GM21367 (cell line): ENCODE data around the gene KCND3.

Experiments used
- ATAC-seq: cut with Tn5 transposase; IDR thresholded peaks from one replicate; pipeline ENCODE4 v1.9.1; 2021; ENCODE audit not compliant: unreplicated experiment

KCND3 gene

GRCh38 chr1:111989531-111990025 is at the start of gene KCND3:
Gene KCND3 (minus strand): TSS chr1:111989668.
- ATAC-seq: no peak

- no peak for ATAC-seq
Measured at GRCh38 chr1:112034277-112034676, 44.8 kb upstream of the KCND3 start.

- ATAC-seq: no peak
Measured at GRCh38 chr1:112033439-112034120, 44.1 kb upstream of the KCND3 start.

- no peak for ATAC-seq
Measured at GRCh38 chr1:112030157-112030556, 40.7 kb upstream of the KCND3 start.

DNA sequence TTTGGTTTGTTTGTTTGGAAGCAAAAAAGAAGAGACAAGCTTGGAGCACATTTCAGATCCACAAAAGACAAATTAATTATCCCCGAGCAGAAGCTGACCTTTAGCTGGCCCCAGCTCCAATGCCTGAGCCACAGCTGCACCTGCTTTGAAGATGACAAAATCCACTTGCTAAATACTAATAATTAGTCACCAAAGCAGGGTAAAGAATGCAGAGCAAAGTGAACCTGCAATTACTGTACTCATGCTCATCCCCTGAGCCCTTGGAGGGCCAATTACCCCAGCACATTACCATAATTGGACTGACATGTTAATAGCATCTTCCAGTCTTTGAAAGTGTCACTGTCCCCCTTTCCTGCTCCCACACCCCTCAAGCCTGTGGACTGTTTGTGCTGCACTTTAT is 38.2 kb upstream of the KCND3 start:
- ATAC-seq: no peak

- no peak for ATAC-seq
Measured at GRCh38 chr1:112026501-112026900, 37.0 kb upstream of the KCND3 start.

DNA sequence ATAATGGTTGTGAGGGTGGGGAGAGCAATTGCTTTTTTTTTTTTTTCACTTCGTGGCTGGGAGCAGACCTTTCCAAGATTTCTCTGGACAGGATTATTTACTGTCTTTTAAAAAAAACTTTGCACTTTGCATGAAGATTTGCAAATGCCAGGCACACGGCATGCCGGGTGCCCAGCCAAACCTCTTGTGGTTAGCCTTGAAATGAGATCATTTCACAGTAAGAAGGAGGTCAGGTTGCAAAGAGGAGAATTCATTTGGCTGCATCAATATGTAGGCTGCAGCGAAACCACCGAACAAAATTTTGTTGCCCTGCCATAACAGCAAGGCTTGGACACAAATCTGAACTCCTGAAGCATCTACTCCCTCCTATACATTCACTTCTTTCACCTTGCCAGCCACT is 36.5 kb upstream of the KCND3 start:
- no peak for ATAC-seq

GRCh38 chr1:112021263-112021662 is 31.8 kb upstream of the KCND3 start:
- no peak for ATAC-seq

DNA sequence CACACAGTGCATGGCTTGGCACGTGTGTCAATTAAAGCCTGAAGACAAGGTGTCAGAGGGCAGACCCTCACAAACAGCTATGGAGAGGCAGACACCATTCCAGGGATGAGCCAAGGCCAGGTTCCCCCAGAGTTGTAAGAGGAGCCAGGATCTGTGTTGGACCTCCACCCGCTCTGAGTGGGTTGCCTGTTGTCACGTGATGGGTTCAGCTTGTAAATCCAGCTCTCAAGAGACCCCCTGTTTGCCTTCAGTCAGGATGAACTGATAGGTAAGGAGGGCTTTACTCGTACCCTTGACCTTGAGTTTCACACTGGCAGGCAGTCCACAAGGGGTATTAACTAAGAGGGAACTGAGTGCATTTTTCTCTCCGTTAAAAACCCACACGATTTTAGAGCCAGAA is 27.7 kb upstream of the KCND3 start:
- no peak for ATAC-seq

DNA sequence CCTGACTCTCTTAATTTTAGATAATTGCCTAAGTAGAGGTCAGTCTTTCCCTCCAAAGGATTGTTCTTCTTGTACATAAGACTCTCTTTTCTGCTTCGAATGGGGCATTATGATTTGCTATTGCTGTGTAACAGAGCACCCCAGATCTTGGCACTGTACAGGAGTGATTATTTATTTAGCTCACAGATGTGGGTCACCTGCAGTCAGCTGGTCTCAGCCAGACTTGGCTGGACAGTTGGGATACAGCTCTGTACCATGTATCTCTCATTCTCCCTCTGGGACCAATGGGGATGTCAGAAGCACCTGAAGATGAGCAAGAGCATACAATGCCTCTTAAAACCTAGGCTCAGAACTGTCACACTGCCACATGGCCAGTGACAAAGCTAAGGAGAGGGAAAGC is 23.4 kb upstream of the KCND3 start:
- no peak for ATAC-seq

DNA sequence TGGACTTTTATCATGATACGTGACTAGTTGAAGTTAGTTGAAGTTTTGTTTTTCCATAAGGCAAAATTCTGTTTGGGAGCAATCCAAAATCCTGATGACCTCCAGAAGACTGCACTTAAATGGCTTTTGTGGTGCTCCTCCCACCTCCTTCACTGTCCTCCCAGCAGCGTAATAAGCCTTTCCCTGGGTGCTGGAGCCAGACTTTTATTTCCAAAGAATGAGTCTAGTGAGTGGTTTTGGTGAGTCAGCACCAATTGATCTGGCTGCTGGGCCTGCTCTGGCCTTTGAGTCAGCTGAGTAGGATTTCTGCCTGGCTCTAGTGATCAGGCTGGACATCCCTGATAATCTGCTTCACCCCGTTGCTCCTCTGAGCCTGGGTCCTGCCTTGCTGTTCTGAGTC is 21.7 kb upstream of the KCND3 start:
- ATAC-seq: no peak

DNA sequence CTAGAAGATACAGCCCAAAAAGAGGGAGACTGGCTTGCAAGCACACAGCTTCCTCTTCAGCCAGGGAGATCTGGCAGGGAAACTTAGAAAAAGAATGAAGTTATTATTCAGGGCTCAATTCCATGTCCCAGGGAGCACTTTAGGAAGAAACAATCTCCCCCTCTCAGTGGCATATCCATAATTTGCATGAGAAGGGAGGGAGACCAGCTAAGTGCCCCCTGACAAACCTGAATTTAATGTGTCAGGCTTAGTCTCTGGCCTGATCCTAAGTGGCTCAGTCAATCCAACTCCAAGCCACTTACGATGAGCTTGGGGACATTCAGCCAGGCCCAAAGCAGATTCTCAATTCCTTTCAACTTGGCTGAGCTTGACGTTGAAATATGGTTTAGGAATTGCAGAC is 17.7 kb upstream of the KCND3 start:
- no peak for ATAC-seq

DNA sequence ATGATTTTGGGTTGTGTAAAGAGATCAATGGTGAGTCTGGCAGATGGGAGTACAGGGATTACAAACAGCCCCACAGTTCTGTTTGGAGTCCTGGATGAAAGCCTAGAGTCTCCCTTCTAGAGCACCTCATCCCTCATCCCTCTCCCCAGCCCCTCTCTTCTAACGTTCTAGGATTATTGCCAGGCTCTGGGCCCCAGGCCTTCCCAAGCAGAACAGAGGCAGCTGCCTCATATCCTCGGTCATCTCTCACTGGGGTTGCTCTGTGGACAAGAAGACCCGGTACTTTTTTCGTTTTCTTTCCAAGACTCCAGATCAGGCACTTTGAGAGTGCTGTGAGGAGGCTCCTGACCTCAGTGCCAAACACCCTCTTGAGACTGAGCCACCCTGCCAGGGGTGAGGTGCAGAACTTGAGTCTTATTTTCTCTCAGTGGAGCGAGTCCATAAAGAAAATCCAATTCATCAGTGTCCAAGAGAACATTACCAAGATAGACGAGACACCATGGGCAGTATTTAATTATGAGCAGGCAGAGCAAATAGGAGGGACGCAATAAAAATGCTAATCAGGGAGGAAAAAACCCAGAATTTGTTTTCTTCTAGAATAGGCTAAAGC is 17.1 kb upstream of the KCND3 start:
- ATAC-seq: no peak

GRCh38 chr1:112004076-112004475 is 14.6 kb upstream of the KCND3 start:
- no peak for ATAC-seq

- ATAC-seq: no peak
Measured at GRCh38 chr1:112002514-112002913, 13.0 kb upstream of the KCND3 start.

DNA sequence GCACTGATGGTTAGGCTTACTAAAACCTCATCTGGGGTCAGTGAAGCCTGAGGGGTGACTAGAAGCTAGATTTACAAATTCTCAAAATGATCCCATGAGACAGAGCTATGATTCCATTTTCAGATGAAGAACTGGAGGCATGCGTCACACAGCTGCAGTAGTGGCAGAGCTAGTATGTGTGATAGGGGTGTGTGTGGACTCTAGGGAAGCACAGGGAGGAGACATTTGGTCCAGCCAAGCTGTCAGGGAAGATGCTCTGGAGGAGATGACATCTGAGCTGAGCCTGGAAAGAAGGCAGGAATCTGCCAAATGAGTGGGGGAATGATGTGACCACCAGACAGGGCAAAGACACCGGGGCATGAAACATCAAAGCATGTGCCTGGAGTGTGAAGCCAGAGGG is 12.0 kb upstream of the KCND3 start:
- no peak for ATAC-seq

- no peak for ATAC-seq
Measured at GRCh38 chr1:112000048-112000447, 10.6 kb upstream of the KCND3 start.

GRCh38 chr1:111998332-111998731 is 8.9 kb upstream of the KCND3 start:
- ATAC-seq: no peak

GRCh38 chr1:111992476-111992875 is 3.0 kb upstream of the KCND3 start:
- no peak for ATAC-seq

GRCh38 chr1:111990878-111991718 is 1.6 kb upstream of the KCND3 start:
- ATAC-seq: no peak

GRCh38 chr1:111990026-111990877 is 784 bp upstream of the KCND3 start:
- ATAC-seq: no peak
